ENCODE measurements around the gene PWP2.
"Not testable (repeated sequence)": the region's sequence is repeated elsewhere in the genome, so short reads cannot be mapped to it uniquely, and the experiment has no call there.

DNA sequence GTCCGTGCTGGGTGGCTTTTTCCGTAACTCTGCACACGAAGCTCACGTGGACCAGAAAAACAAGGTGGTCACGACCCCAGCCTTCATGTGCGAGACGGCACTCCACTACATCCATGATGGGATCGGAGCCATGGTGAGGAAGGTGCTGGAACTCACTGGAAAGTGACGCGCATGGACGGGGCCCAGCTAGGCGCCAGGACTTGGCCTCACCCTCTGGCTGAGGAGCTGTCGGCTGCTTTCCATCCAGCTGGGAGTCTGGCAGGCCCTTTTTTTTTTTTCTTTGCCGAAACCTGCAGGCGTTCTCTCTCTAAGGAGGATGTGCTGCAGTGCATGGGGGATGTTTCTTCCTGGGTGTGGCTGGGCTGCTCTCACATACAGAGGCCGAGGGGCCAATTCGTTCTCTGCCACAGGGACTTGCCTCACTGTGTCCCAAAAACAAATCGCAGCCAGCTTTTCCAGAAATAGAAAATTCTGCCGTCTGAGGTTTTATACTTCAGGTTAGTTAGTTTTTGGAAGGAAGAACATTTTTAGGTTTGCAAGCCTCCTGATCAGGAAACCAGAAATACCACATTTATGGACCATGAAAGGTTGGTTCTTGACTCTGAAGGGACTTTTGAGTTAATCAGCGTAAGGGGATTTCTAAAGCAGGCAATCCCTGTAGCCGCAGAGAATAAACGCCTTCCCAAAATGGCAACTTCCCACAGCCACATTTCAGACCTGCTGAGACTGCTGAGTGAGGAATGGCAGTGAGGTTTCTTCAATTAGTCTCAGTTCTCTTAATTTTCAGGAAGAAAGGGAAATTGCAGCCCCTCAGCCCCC, 37.8 kb downstream of the PWP2 start:
- TF ChIP-seq, protein P1, sequence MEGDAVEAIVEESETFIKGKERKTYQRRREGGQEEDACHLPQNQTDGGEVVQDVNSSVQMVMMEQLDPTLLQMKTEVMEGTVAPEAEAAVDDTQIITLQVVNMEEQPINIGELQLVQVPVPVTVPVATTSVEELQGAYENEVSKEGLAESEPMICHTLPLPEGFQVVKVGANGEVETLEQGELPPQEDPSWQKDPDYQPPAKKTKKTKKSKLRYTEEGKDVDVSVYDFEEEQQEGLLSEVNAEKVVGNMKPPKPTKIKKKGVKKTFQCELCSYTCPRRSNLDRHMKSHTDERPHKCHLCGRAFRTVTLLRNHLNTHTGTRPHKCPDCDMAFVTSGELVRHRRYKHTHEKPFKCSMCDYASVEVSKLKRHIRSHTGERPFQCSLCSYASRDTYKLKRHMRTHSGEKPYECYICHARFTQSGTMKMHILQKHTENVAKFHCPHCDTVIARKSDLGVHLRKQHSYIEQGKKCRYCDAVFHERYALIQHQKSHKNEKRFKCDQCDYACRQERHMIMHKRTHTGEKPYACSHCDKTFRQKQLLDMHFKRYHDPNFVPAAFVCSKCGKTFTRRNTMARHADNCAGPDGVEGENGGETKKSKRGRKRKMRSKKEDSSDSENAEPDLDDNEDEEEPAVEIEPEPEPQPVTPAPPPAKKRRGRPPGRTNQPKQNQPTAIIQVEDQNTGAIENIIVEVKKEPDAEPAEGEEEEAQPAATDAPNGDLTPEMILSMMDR (IDR thresholded peaks at IDR 0.05): not testable (repeated sequence)
- not testable (repeated sequence) for TF ChIP-seq POLR2A (IDR thresholded peaks at IDR 0.05)

Data from esophagus squamous epithelium (tissue), 4 donors.